ENCODE results near the gene LRRC46. TPM values are rescaled to one million over a fixed set of nuclear protein-coding genes. Genes with fewer than 3 reads are reported as not detected.

LRRC46 gene
- total RNA-seq, 1 donor from 2014 or later, result 0.30 TPM

- Mint-ChIP-seq H3K9me3 (ENCODE audit: unreplicated experiment) (no peaks in the 10 kb centered on the region), H3K4me1 (ENCODE audit: low read depth, unreplicated experiment) (peaks cover 13% of the 10 kb centered on the region), H3K27me3 (ENCODE audit: low read depth, unreplicated experiment) (peaks cover 22% of the 10 kb centered on the region), H3K27ac (ENCODE audit: unreplicated experiment) (no peak overlapping the region), H3K36me3 (ENCODE audit: low read depth, unreplicated experiment) (no peaks in the 10 kb centered on the region), H3K4me3 (ENCODE audit: unreplicated experiment) (no peak overlapping the region)
- no peak overlapping the region for H3K4me3 ChIP-seq (ENCODE audit: insufficient read depth, low read depth, low read length)
- H3K27ac ChIP-seq (ENCODE audit: low read depth, low read length), result no peak overlapping the region
- no peak overlapping the region for H3K9ac ChIP-seq (ENCODE audit: low read length)
- H3K27me3 ChIP-seq (ENCODE audit: insufficient read depth, low read length), result peaks cover 7% of the 10 kb centered on the region
- no peaks in the 10 kb centered on the region for H3K79me2 ChIP-seq (ENCODE audit: insufficient read depth, low read length)
- DNase-seq (ENCODE audit: low read depth) (no peak), FAIRE-seq (no peak)
- peaks cover 14% of the 10 kb centered on the region for H3K4me1 ChIP-seq (ENCODE audit: insufficient read depth, low read length)
- no peak overlapping the region for H2AFZ ChIP-seq (ENCODE audit: low read depth, low read length)
- TF ChIP-seq, protein P1, sequence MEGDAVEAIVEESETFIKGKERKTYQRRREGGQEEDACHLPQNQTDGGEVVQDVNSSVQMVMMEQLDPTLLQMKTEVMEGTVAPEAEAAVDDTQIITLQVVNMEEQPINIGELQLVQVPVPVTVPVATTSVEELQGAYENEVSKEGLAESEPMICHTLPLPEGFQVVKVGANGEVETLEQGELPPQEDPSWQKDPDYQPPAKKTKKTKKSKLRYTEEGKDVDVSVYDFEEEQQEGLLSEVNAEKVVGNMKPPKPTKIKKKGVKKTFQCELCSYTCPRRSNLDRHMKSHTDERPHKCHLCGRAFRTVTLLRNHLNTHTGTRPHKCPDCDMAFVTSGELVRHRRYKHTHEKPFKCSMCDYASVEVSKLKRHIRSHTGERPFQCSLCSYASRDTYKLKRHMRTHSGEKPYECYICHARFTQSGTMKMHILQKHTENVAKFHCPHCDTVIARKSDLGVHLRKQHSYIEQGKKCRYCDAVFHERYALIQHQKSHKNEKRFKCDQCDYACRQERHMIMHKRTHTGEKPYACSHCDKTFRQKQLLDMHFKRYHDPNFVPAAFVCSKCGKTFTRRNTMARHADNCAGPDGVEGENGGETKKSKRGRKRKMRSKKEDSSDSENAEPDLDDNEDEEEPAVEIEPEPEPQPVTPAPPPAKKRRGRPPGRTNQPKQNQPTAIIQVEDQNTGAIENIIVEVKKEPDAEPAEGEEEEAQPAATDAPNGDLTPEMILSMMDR (IDR thresholded peaks at IDR 0.05; ENCODE audit: insufficient read depth, low read depth, low read length), result no peak
- TF ChIP-seq EZH2 (IDR thresholded peaks at IDR 0.05; ENCODE audit: insufficient read depth, low read length), result no peak
- no peak overlapping the region for H3K4me2 ChIP-seq (ENCODE audit: low read length)
- H3K36me3 ChIP-seq (ENCODE audit: insufficient read depth, low read length), result no peaks in the 10 kb centered on the region
- no peaks in the 10 kb centered on the region for H4K20me1 ChIP-seq (ENCODE audit: insufficient read depth, low read length)
- no peaks in the 10 kb centered on the region for H3K9me3 ChIP-seq (ENCODE audit: insufficient read depth, low read depth, low read length)
Measured at GRCh38 chr17:47882695-47883588, 51.5 kb downstream of the LRRC46 start.

DNA sequence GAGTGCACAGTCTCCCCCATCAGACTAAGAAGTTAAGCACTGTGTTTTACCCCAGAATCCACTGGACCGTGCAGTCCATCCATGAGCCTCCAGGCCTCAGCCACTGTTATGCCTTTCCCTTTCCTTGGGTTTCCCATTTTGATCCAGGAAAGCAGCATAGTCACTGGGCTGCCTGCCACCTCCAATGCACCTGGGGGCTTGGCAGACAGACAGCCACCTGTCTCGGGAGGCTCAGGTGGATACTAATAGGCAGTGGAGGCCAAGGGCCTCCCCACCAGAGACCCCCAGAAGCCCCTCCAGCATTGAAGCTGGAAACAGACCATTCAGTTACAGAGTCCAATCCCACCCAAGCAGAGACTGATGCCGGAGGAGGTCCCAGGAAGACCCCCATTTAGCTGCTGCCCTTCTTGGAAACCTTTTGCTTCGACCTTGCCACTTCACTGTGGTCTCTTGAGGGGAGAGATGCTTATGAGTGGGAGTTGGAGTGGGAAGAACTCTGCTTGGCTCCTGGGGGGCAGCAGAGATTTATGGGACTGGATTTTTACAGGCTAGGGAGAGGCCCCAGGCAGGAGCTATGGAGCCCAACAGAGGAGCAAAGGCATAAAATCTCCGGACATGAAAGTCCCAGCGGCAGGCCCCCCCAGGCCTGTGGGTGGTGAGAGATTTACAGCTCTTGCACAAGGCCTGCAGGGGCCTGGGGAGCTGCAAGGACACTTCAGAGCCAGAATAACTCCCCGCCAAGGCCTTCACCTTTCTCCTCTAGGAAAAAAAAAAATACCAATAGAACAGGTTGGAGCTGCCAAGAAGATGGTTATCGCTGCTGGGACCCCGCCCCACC, 52.3 kb downstream of the LRRC46 start:
- no peak overlapping the region for H3K9ac ChIP-seq (ENCODE audit: low read length)
- no peak for DNase-seq (ENCODE audit: low read depth)
- H3K9me3 ChIP-seq (ENCODE audit: insufficient read depth, low read depth, low read length), result no peaks in the 10 kb centered on the region
- H3K79me2 ChIP-seq (ENCODE audit: insufficient read depth, low read length), result no peaks in the 10 kb centered on the region
- no peaks in the 10 kb centered on the region for H3K36me3 ChIP-seq (ENCODE audit: insufficient read depth, low read length)
- Mint-ChIP-seq H3K9me3 (ENCODE audit: unreplicated experiment) (no peaks in the 10 kb centered on the region), H3K27me3 (ENCODE audit: low read depth, unreplicated experiment) (peaks cover 22% of the 10 kb centered on the region), H3K4me1 (ENCODE audit: low read depth, unreplicated experiment) (peaks cover 6% of the 10 kb centered on the region), H3K36me3 (ENCODE audit: low read depth, unreplicated experiment) (no peaks in the 10 kb centered on the region), H3K27ac (ENCODE audit: unreplicated experiment) (no peak overlapping the region), H3K4me3 (ENCODE audit: unreplicated experiment) (no peak overlapping the region)
- H3K4me3 ChIP-seq (ENCODE audit: insufficient read depth, low read depth, low read length), result no peak overlapping the region
- FAIRE-seq, result no peak
- H3K4me2 ChIP-seq (ENCODE audit: low read length), result no peak overlapping the region
- H3K4me1 ChIP-seq (ENCODE audit: insufficient read depth, low read length), result peaks cover 6% of the 10 kb centered on the region
- peaks cover 7% of the 10 kb centered on the region for H3K27me3 ChIP-seq (ENCODE audit: insufficient read depth, low read length)
- H2AFZ ChIP-seq (ENCODE audit: low read depth, low read length), result no peak overlapping the region
- no peaks in the 10 kb centered on the region for H4K20me1 ChIP-seq (ENCODE audit: insufficient read depth, low read length)
- TF ChIP-seq EZH2 (IDR thresholded peaks at IDR 0.05; ENCODE audit: insufficient read depth, low read length), result no peak
- TF ChIP-seq, protein P1 (IDR thresholded peaks at IDR 0.05; ENCODE audit: insufficient read depth, low read depth, low read length), result no peak
- H3K27ac ChIP-seq (ENCODE audit: low read depth, low read length), result no peak overlapping the region
